ENCODE measurements around the gene LEMD3.

GRCh38 chr12:65152596-65152995 is 16.8 kb upstream of the LEMD3 start:
- TF ChIP-seq CTCF (IDR thresholded peaks at IDR 0.05) (no peak), POLR2A (IDR thresholded peaks at IDR 0.05) (no peak)

Measured in uterus (tissue), 2 donors.